Lower leg skin (tissue), 3 donors: Measurements from ENCODE around the gene KLHDC4.

Experiments
- CTCF ChIP-seq, 3 donors: fragments of 450-650 bp; IDR thresholded peaks; one replicate each; pipeline ENCODE4 v1.5.1; 2016; ENCODE audit warnings: antibody characterized with exemption in 3 of 3, mild to moderate bottlenecking in 3 of 3, moderate library complexity in 2 of 3
- POLR2A ChIP-seq, 2 donors: fragments of 450-650 bp; IDR thresholded peaks; one replicate each; pipeline ENCODE4 v1.6.1; 2016 to 2017; ENCODE audit warnings: antibody characterized with exemption in 2 of 2, mild to moderate bottlenecking in 1 of 2, moderate library complexity in 1 of 2

GRCh38 chr16:87742781-87743490, 22.9 kb downstream of the KLHDC4 start:
- TF ChIP-seq CTCF (IDR thresholded peaks at IDR 0.05), result no peak
- TF ChIP-seq POLR2A (IDR thresholded peaks at IDR 0.05), result no peak
